Measurements from ENCODE around the gene DLGAP4.

Gene DLGAP4

GRCh38 chr20:36367370-36367745 lies 61.2 kb downstream of the DLGAP4 start:
- TF ChIP-seq, protein P1, sequence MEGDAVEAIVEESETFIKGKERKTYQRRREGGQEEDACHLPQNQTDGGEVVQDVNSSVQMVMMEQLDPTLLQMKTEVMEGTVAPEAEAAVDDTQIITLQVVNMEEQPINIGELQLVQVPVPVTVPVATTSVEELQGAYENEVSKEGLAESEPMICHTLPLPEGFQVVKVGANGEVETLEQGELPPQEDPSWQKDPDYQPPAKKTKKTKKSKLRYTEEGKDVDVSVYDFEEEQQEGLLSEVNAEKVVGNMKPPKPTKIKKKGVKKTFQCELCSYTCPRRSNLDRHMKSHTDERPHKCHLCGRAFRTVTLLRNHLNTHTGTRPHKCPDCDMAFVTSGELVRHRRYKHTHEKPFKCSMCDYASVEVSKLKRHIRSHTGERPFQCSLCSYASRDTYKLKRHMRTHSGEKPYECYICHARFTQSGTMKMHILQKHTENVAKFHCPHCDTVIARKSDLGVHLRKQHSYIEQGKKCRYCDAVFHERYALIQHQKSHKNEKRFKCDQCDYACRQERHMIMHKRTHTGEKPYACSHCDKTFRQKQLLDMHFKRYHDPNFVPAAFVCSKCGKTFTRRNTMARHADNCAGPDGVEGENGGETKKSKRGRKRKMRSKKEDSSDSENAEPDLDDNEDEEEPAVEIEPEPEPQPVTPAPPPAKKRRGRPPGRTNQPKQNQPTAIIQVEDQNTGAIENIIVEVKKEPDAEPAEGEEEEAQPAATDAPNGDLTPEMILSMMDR (IDR thresholded peaks at IDR 0.05), result no peak
- Mint-ChIP-seq H3K36me3 (ENCODE audit: low read depth) (no peaks in the 10 kb centered on the region), H3K4me3 (no peak overlapping the region), H3K4me1 (no peaks in the 10 kb centered on the region), H3K27ac (no peak overlapping the region), H3K27me3 (ENCODE audit: low read depth, poor library complexity) (peaks cover 16% of the 10 kb centered on the region), H3K9me3 (no peaks in the 10 kb centered on the region)
- no peak for DNase-seq

- Mint-ChIP-seq H3K9me3 (no peaks in the 10 kb centered on the region), H3K27ac (no peak overlapping the region), H3K36me3 (ENCODE audit: low read depth) (no peaks in the 10 kb centered on the region), H3K27me3 (ENCODE audit: low read depth, poor library complexity) (peaks cover 18% of the 10 kb centered on the region), H3K4me3 (no peak overlapping the region), H3K4me1 (no peaks in the 10 kb centered on the region)
- TF ChIP-seq, protein P1 (IDR thresholded peaks at IDR 0.05), result no peak
- no peak for DNase-seq
Observed at GRCh38 chr20:36367907-36368799, 62.0 kb downstream of the DLGAP4 start.

GRCh38 chr20:36368869-36369268 lies 62.7 kb downstream of the DLGAP4 start:
- Mint-ChIP-seq H3K9me3 (no peaks in the 10 kb centered on the region), H3K4me3 (no peak overlapping the region), H3K4me1 (no peaks in the 10 kb centered on the region), H3K27me3 (ENCODE audit: low read depth, poor library complexity) (peaks cover 17% of the 10 kb centered on the region), H3K36me3 (ENCODE audit: low read depth) (no peaks in the 10 kb centered on the region), H3K27ac (no peak overlapping the region)
- TF ChIP-seq, protein P1 (IDR thresholded peaks at IDR 0.05), result no peak
- no peak for DNase-seq

DNA sequence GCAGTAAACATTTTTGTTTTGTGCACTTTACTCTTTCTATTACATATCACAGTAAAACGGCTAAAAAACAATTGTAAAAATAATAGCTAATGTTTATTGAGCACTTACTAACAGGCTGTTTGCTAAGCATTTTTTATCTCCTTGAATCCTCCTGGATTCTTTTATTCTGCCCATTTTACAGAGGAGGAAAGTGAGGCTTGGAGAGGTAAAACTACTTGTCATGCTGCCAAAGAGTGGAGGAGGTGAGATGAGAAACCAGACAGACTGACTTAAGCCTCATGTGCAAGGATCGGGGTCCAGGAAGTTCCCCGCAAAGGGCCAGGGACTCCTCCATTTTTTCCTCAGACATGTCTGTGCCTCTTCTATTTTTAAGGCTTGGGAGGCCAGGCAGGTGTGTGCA lies 63.6 kb downstream of the DLGAP4 start:
- no peak overlapping the region for H3K4me3 Mint-ChIP-seq
- H3K27me3 Mint-ChIP-seq (ENCODE audit: low read depth, poor library complexity), result peaks cover 18% of the 10 kb centered on the region
- TF ChIP-seq, protein P1 (IDR thresholded peaks at IDR 0.05), result no peak
- H3K9me3 Mint-ChIP-seq, result no peaks in the 10 kb centered on the region
- DNase-seq, result no peak
- H3K27ac Mint-ChIP-seq, result no peak overlapping the region
- H3K36me3 Mint-ChIP-seq (ENCODE audit: low read depth), result no peaks in the 10 kb centered on the region
- no peaks in the 10 kb centered on the region for H3K4me1 Mint-ChIP-seq

GRCh38 chr20:36370991-36371790 lies 65.1 kb downstream of the DLGAP4 start:
- Mint-ChIP-seq H3K36me3 (ENCODE audit: low read depth) (no peaks in the 10 kb centered on the region), H3K27me3 (ENCODE audit: low read depth, poor library complexity) (peaks cover 16% of the 10 kb centered on the region), H3K4me3 (no peak overlapping the region), H3K4me1 (no peaks in the 10 kb centered on the region), H3K27ac (no peak overlapping the region), H3K9me3 (no peaks in the 10 kb centered on the region)
- TF ChIP-seq, protein P1 (IDR thresholded peaks at IDR 0.05), result no peak
- no peak for DNase-seq
